Measurements from ENCODE around the gene CTCFL.

Gene CTCFL

GRCh38 chr20:57527728-57528127 is 2.8 kb upstream of the CTCFL start:
- Histone ChIP-seq H3K27ac (replicated peaks) (no peak overlapping the region), H3K4me3 (replicated peaks; ENCODE audit: insufficient read depth, low read length) (no peak overlapping the region), H3K27me3 (ENCODE audit: insufficient read depth, poor library complexity, severe bottlenecking) (peaks cover 4% of the 10 kb centered on the region)
- TF ChIP-seq SPI1 (IDR thresholded peaks at IDR 0.05; ENCODE audit: borderline replicate concordance, low read depth) (no peak), POLR2AphosphoS5 (IDR thresholded peaks at IDR 0.05; ENCODE audit: low read depth) (no peak), REST (IDR thresholded peaks at IDR 0.05; ENCODE audit: insufficient replicate concordance, low read depth) (no peak), CTCF (IDR thresholded peaks at IDR 0.05; ENCODE audit: insufficient read depth, low read length) (no peak), GABPA (IDR thresholded peaks at IDR 0.05; ENCODE audit: low read depth) (no peak)
- no peak for DNase-seq (ENCODE audit: low read depth in 1 of 2, low spot score in 1 of 2)

- Histone ChIP-seq H3K27me3 (ENCODE audit: insufficient read depth, poor library complexity, severe bottlenecking) (peaks cover 2% of the 10 kb centered on the region), H3K4me3 (replicated peaks; ENCODE audit: insufficient read depth, low read length) (no peak overlapping the region), H3K27ac (replicated peaks) (no peak overlapping the region)
- TF ChIP-seq POLR2AphosphoS5 (IDR thresholded peaks at IDR 0.05; ENCODE audit: low read depth) (no peak), CTCF (IDR thresholded peaks at IDR 0.05; ENCODE audit: insufficient read depth, low read length) (no peak), GABPA (IDR thresholded peaks at IDR 0.05; ENCODE audit: low read depth) (no peak), SPI1 (IDR thresholded peaks at IDR 0.05; ENCODE audit: borderline replicate concordance, low read depth) (no peak), REST (IDR thresholded peaks at IDR 0.05; ENCODE audit: insufficient replicate concordance, low read depth) (no peak)
- DNase-seq (ENCODE audit: low read depth in 1 of 2, low spot score in 1 of 2) = no peak
These were observed 2.0 kb upstream of the CTCFL start for GRCh38 chr20:57526885-57527460.

- Histone ChIP-seq H3K4me3 (replicated peaks; ENCODE audit: insufficient read depth, low read length) (no peak overlapping the region), H3K27ac (replicated peaks) (no peak overlapping the region), H3K27me3 (ENCODE audit: insufficient read depth, poor library complexity, severe bottlenecking) (no peaks in the 10 kb centered on the region)
- DNase-seq (ENCODE audit: low read depth in 1 of 2, low spot score in 1 of 2) = no peak
- TF ChIP-seq REST (IDR thresholded peaks at IDR 0.05; ENCODE audit: insufficient replicate concordance, low read depth) (no peak), SPI1 (IDR thresholded peaks at IDR 0.05; ENCODE audit: borderline replicate concordance, low read depth) (no peak), CTCF (IDR thresholded peaks at IDR 0.05; ENCODE audit: insufficient read depth, low read length) (no peak), GABPA (IDR thresholded peaks at IDR 0.05; ENCODE audit: low read depth) (no peak), POLR2AphosphoS5 (IDR thresholded peaks at IDR 0.05; ENCODE audit: low read depth) (no peak)
These were observed 1.3 kb upstream of the CTCFL start for GRCh38 chr20:57526087-57526884.

Data from HL-60 (cell line).